Coronary artery (tissue), 2 donors: ENCODE results near the gene AKAP14.

Experiments used
- DNase-seq: peaks from one replicate; pipeline ENCODE4 v3.0.0-alpha.2; 2017; ENCODE audit warnings: low spot score
- H3K27ac ChIP-seq, 2 donors: fragments of 200-600 bp; sonication (generic); one replicate each; pipeline ENCODE4 v1.5.1; 2016 to 2019
- H3K4me3 ChIP-seq: fragments of 200-600 bp; sonication (generic); 2 replicates; pipeline ENCODE4 v1.5.1; 2016; ENCODE audit warnings: mild to moderate bottlenecking, moderate library complexity
- TF ChIP-seq, protein P1 (sequence below): fragments of 200-600 bp; sonication (generic); IDR thresholded peaks from one replicate; pipeline ENCODE4 v1.5.1; 2019; ENCODE audit warnings: antibody characterized with exemption

Gene AKAP14

DNA sequence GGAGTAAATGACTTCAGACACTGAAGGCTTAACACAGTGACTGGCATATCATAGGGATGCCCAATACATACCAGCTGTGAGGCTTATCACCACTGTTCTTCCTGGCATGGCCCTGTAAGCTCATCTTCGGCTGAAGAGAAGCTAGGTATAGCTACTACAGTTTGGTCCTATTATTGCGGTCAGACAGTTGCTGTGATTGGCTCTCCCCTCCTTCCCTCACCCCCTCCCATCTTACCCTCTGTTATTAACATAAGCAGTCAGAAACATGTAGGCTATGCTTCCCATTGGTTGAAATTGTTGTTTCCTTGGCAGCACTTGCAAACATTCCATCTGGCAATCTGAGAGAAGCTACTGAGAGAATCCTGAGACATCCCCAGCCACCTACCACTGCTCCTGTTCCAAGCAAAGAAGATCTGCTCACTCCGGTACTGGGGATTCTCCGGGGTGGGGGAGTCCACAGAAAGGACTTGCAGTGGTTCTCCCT lies at the start of gene AKAP14:
Gene AKAP14, plus strand, starts transcription at position 51 of the 484 bp plus-strand sequence. CDS start 7,331 bp downstream, outside the sequence.
- no peak for DNase-seq
- Histone ChIP-seq H3K4me3 (no peak within 1 kb of the TSS), H3K27ac (no peak within 1 kb of the TSS)
- TF ChIP-seq, protein P1, sequence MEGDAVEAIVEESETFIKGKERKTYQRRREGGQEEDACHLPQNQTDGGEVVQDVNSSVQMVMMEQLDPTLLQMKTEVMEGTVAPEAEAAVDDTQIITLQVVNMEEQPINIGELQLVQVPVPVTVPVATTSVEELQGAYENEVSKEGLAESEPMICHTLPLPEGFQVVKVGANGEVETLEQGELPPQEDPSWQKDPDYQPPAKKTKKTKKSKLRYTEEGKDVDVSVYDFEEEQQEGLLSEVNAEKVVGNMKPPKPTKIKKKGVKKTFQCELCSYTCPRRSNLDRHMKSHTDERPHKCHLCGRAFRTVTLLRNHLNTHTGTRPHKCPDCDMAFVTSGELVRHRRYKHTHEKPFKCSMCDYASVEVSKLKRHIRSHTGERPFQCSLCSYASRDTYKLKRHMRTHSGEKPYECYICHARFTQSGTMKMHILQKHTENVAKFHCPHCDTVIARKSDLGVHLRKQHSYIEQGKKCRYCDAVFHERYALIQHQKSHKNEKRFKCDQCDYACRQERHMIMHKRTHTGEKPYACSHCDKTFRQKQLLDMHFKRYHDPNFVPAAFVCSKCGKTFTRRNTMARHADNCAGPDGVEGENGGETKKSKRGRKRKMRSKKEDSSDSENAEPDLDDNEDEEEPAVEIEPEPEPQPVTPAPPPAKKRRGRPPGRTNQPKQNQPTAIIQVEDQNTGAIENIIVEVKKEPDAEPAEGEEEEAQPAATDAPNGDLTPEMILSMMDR, result no peak

DNA sequence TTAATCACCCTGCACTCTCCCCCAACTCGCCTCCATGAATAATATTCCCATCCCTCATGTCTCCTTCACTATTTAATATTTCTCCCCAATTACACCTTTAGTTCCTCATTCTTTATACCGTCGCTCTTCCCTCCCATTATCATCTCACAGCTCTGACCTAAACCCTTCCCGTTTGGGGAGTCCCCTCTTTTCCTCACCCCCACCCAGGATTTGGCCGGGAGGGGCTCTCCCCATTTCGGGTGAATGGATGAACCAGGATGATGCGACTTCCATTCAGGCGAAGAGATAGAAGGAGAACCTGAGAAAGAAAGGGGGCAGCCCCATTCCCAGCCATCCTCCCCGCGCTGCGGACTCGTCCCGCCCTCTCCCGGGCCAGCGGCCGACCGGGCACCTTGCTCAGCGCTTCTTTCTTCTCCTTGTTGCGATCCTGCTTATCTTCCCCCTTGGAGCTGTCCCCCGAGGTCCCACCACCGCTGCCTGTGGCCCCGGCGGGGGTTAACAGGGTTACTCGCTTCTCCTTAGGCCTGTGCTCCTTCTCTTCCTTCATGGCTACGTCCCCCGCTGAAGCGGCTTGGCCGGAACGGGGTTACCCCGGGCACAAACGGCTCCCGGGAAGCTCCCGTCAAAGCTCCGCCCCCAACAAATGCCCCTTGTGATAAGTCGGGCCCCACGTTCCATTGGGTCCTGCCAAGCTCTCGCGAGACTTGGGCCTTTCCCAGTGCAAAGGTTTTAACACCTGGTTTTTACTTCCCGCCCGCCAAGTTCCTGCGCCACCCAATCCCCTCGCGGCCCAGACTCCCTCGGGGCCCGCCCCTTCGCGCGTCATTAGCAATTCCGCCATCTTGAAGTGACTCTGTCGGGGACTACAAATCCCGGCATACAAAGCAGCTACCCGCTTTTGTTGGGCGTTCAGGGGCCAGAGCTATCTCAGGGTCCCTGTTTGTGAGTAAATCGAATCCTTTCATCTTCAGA lies 43.0 kb upstream of the AKAP14 start, which contains the start of gene UPF3B:
Gene UPF3B, minus strand, starts transcription at position 582 of the 972 bp plus-strand sequence. Its CDS starts 35 bp downstream, at position 547.
- peak; percentile 97 for DNase-seq
- Histone ChIP-seq H3K27ac (peak within 1 kb of the TSS; percentile 69 to 88), H3K4me3 (peak within 1 kb of the TSS; percentile 78)
- TF ChIP-seq, protein P1, result no peak

DNA sequence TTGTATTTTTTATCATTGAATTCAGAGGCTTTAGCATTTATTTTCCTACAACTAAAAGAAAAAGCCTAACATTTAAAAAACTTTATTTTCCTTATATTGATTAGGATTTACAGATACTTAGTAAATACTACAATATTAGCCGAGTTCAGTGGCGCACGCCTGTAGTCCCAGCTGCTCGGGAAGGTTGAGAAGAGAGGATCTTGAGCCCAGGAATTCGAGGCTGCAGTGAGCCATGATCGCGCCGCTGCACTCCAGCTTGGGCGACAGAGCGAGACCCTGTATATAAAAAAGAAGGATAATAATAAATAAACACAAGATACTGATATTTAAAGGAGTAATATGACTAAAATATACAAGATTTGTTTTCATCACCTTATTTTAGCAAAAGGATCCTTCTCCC lies 42.2 kb upstream of the AKAP14 start:
- TF ChIP-seq, protein P1, result no peak
- DNase-seq, result no peak

DNA sequence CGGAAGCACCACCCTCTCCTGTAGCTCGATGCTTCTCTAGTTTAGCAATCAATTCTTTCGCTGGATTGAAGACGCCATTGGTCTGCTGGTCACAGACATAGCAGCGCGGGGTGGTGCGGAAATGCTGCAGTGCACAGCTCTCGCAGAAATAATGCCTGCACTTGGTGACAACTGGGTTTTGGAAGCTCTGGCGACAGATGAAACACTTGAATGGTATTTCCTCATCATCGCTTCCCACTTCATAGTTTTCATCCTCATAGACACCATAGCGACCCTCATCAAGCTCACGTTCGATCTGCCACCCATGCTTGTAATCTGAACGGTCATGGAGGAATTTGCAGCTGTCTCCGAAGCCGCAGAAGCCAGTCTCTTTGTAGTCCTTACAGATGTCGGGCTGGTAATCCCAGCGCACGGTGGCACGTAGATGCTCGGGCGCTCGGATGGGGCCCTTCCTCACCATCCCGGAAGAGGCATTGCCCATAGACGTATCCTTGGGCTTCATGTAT lies 25.0 kb upstream of the AKAP14 start:
- Histone ChIP-seq H3K27ac (peak overlapping the region; percentile 83 to 90), H3K4me3 (peak overlapping the region; percentile 75)
- DNase-seq, result no peak
- TF ChIP-seq, protein P1, result no peak

More for the DNA sequence above, 42.2 kb upstream of the AKAP14 start:
- peak overlapping the region; percentile 78 for H3K4me3 ChIP-seq
- peak overlapping the region; percentile 6 to 88 for H3K27ac ChIP-seq

DNA sequence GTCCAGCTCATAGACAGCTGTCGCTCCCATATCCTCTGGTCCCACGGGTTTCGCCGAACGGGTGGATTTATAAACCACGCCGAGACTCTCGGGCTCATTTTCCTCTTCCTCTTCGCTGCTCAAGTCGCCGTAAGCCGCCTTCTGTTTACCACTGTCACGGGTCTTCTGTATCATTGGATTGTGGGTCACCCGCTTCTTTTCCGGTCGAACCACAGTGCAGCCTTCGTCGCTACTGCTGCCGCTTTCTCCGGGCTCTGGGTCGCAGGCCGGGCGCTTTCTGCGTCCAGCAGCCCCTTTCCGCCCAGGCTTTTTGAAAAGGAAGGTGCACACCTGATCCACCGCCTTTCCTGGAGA lies 24.5 kb upstream of the AKAP14 start:
- peak overlapping the region; percentile 83 to 90 for H3K27ac ChIP-seq
- no peak for DNase-seq
- TF ChIP-seq, protein P1, result no peak
- peak overlapping the region; percentile 75 for H3K4me3 ChIP-seq

DNA sequence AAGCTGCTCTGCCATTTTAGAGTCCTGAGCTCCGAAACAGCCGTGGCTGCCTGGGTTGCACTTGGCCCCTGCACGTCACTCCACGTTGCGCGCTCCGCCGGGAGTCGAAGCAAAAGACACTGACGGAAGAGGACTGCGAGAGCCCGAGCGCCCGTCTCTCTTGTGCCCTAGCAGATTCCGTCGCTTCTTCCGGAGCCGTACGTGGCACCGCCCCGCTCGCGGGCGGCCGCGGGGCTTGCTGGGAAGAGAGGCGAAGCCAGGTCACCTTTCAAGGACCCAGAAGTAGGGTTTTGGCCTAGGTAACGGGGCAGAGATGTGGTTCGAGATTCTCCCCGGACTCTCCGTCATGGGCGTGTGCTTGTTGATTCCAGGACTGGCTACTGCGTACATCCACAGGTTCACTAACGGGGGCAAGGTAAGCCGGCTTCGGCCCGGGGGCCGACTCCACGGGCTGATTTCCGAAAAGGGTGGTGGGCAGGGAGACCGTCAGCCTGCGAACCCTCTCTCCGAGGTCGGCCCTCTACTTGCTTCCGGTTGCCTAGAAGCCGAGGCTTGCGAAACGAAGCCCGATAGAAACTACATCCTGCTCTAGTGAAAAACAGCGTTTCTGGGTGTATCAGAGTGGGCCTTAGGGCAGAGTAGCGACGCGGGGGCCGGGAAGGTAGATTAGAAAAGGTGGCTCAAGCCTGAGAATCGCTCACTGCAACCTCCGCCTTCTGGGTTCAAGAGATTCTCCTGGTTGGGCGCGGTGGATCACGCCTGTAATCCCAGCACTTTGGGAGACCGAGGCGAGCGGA lies 23.9 kb upstream of the AKAP14 start, which contains the start of the genes NDUFA1 and RNF113A:
Gene NDUFA1, plus strand, starts transcription at position 234 of the 797 bp plus-strand sequence. Its CDS starts 80 bp downstream, at position 314.
Gene RNF113A, minus strand, starts transcription at position 135 of the 797 bp plus-strand sequence. Its CDS starts 120 bp downstream, at position 15.
- peak; percentile 88 for DNase-seq
- TF ChIP-seq, protein P1, result no peak
- peak within 1 kb of the TSS; percentile 83 to 90 for H3K27ac ChIP-seq
- H3K4me3 ChIP-seq, result peak within 1 kb of the TSS; percentile 75
